ENCODE results near the gene LRRC8E. TPM values are rescaled to one million over a fixed set of nuclear protein-coding genes. Genes with fewer than 3 reads are reported as not detected.
"Not testable (repeated sequence)": the region's sequence is repeated elsewhere in the genome, so short reads cannot be mapped to it uniquely, and the experiment has no call there.

The LRRC8E gene
- total and polyA plus RNA-seq, 7 donors: 0.03 to 0.26 (median 0.09) TPM; not detected in 1

DNA sequence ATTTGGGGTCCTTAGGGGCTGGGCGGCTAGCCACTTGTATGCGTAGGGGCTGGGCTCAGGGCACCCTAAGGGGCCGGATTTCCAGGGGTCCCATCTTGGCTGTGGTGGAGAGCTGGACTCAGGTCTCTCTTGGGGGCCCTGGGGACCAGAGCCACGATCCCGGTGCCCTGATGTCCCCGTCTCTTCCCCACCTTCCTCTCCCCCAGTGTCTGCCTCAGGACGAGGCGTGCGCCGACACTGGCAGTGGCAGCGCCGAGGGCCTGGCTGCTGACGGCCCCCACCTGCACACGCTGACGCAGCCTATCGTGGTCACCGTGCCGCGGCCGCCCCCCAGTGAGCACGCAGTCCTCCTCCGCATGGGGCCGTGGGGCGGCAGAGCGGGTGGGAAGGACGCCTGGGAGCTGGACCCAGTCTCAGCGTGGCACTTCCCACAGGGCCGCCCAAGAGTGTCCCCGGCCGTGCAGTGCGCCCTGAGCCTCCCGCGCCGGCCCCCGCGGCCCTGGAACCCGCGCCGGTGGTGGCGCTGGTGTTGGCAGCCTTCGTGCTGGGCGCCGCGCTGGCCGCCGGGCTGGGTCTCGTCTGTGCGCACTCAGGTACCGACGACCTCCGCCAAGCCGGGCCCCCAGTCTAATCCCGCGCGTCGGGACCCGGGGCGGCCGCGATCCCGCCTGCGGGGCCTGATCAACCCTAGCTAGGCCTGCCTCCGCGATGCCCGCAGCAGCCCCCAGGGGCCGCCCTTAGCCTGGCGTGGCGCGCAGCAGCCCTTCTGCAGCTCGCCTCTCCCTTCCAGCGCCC, 29.2 kb downstream of the LRRC8E start:
- Histone ChIP-seq H3K27ac (peak overlapping the region; percentile 75), H3K9me3 (no peaks in the 10 kb centered on the region), H3K4me3 (peak overlapping the region; percentile 82), H3K4me1 (peaks cover 24% of the 10 kb centered on the region), H3K36me3 (ENCODE audit: insufficient read depth in 1 of 2, low read depth in 1 of 2) (peaks cover 2 to 14% of the 10 kb centered on the region in 2 donors), H3K27me3 (ENCODE audit: insufficient read depth in 3 of 3, low read length in 2 of 3) (peaks cover 0 to 14% (median 5%) of the 10 kb centered on the region in 3 donors)
- WGBS, 3 donors: 2 to 7% (median 4%) methylated on average over 42 to 71 of the region's 71 CpGs
- peak in 1 of 2 donors; percentile 77 for DNase-seq
- intact Hi-C loops (cut with DNase I): no loop called here
- ATAC-seq: peak in 3 of 4 donors; percentile 12 to 30 (median 28)
- TF ChIP-seq, protein P1, sequence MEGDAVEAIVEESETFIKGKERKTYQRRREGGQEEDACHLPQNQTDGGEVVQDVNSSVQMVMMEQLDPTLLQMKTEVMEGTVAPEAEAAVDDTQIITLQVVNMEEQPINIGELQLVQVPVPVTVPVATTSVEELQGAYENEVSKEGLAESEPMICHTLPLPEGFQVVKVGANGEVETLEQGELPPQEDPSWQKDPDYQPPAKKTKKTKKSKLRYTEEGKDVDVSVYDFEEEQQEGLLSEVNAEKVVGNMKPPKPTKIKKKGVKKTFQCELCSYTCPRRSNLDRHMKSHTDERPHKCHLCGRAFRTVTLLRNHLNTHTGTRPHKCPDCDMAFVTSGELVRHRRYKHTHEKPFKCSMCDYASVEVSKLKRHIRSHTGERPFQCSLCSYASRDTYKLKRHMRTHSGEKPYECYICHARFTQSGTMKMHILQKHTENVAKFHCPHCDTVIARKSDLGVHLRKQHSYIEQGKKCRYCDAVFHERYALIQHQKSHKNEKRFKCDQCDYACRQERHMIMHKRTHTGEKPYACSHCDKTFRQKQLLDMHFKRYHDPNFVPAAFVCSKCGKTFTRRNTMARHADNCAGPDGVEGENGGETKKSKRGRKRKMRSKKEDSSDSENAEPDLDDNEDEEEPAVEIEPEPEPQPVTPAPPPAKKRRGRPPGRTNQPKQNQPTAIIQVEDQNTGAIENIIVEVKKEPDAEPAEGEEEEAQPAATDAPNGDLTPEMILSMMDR (IDR thresholded peaks at IDR 0.05): peak; percentile 49

DNA sequence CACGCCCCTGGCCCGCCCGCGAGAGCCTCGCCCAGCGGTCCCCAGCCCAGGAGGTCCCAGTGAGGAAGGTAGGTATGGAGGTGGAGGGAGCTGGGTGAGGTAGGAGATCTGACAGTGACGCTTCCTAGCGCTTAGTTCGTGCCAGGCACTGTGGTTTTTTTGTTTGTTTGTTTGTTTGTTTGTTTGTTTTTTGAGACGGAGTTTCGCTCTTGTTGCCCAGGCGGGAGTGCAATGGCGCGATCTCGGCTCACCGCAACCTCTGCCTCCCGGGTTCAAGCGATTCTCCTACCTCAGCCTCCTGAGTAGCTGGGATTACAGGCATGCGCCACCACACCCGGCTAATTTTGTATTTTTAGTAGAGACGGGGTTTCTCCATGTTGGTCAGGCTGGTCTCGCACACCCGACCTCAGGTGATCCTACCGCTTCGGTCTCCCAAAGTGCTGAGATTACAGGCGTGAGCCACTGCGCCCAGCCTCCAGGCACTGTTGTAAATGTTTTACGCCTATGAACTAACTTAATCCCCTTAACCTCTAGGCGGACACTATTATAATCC, 29.8 kb downstream of the LRRC8E start:
- Histone ChIP-seq H3K4me1 (peaks cover 24% of the 10 kb centered on the region), H3K36me3 (ENCODE audit: insufficient read depth in 1 of 2, low read depth in 1 of 2) (peaks cover 3 to 15% of the 10 kb centered on the region in 2 donors), H3K27me3 (ENCODE audit: insufficient read depth in 3 of 3, low read length in 2 of 3) (peaks cover 0 to 14% (median 5%) of the 10 kb centered on the region in 3 donors), H3K27ac (peak overlapping the region; percentile 75), H3K4me3 (peak overlapping the region; percentile 82)
- ATAC-seq; DNase-seq; intact Hi-C loops (cut with DNase I); H3K9me3 ChIP-seq: not testable (repeated sequence)
- 37 to 50% (median 38%) methylated on average over 22 to 29 of the region's 29 CpGs for WGBS, 3 donors

DNA sequence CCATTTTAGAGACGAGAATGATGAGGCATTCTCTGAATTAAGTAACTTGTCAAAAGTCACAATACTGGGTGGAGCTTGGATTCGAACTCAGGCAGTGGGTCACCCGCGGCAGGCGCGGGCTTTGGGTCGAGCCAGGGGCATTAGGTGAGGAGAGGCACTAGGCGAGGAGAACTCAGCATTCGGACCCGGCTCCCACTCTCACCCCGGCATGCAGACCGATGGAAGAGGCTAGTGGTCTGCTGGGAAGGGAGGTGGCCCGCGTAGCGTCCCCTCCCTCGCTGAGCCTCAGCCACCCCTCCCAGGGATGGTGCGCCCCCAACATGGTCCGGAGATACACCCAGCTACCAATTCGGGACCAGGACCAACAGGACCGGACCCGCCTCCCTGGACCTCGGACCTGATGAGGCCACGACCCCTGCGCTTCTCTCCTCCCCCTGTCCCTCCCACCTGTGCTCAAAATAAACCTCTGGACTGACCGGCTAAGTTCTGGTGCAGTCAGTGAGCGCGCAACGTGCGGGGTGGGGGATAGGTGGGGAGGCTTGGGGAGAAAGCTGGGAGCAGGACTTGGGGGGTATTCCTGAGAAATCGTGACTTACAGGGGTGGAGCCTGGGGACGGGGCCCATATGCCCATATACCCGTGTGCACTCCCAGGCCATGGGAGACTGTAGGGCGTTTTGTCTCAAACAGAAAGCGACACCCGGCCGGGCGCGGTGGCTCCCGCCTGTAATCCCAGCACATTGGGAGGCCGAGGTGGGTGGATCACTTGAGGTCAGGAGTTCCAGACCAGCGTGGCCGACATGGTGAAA, 30.5 kb downstream of the LRRC8E start:
- TF ChIP-seq, protein P1 (IDR thresholded peaks at IDR 0.05): no peak

DNA sequence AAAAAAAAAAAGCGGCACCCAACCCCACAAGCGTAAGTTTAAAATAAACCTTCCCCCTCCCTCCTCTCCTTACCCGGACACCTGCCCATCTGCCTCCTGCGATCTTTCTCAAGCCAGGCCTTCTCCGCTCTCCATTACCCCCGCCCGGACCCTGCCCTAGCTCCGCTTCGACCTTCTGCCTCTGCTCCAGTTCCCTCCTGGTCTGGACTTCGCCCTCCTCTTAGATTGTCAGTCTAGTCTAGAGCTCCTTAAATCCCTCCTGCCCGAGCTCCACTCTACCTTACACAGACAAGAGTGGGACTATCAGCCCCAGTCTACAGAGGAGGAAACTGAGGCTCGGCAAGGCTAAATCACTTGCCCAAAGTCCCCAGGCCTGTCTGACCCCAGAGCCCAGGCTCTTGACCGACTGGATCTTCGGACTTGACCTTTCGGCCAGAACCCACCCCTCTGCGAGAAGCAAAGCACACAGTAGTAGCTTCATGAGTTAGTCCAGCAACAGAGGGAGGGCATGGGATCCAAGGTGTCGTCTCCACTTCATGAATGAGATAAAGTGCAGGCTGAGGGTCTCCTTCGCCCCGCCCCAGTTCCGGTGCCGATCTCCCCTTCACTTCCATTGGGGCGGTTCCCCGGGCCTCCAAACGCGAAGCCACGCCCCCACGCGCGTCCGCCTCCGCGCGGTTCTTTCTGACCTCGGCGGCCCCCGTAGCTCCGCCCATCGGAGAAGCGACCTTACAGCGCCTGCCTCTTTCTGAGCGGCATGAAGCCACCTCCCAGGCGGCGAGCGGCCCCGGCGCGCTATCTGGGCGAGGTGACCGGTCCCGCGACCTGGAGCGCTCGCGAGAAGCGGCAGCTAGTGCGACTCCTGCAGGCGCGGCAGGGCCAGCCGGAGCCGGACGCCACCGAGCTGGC, 31.6 kb downstream of the LRRC8E start, which contains the start of gene SNAPC2:
Gene SNAPC2 (plus strand): TSS at position 729 of the 909 bp plus-strand sequence. CDS start 29 bp downstream, at position 758.
- TF ChIP-seq, protein P1 (IDR thresholded peaks at IDR 0.05): no peak
- Histone ChIP-seq H3K4me1 (peaks cover 24% of the 10 kb centered on the region), H3K27ac (peak within 1 kb of the TSS; percentile 74), H3K36me3 (ENCODE audit: insufficient read depth in 1 of 2, low read depth in 1 of 2) (peaks cover 3 to 15% of the 10 kb centered on the region in 2 donors), H3K9me3 (no peaks in the 10 kb centered on the region), H3K27me3 (ENCODE audit: insufficient read depth in 3 of 3, low read length in 2 of 3) (peaks cover 0 to 14% (median 2%) of the 10 kb centered on the region in 3 donors), H3K4me3 (peak within 1 kb of the TSS; percentile 82)
- 5 to 7% (median 6%) methylated on average over 60 to 62 of the region's 62 CpGs for WGBS, 3 donors
- ATAC-seq (peak; percentile 75 to 78 (median 76)), DNase-seq (peak; percentile 98)
- intact Hi-C loops (cut with DNase I): no loop called here

More for the DNA sequence above, 30.5 kb downstream of the LRRC8E start:
- 44 to 47% (median 44%) methylated on average over 41 to 42 of the region's 42 CpGs for WGBS, 3 donors
- Histone ChIP-seq H3K27me3 (ENCODE audit: insufficient read depth in 3 of 3, low read length in 2 of 3) (peaks cover 0 to 14% (median 5%) of the 10 kb centered on the region in 3 donors), H3K36me3 (ENCODE audit: insufficient read depth in 1 of 2, low read depth in 1 of 2) (peaks cover 3 to 15% of the 10 kb centered on the region in 2 donors), H3K9me3 (no peaks in the 10 kb centered on the region), H3K4me3 (peak overlapping the region; percentile 82), H3K27ac (peak overlapping the region; percentile 74), H3K4me1 (peaks cover 24% of the 10 kb centered on the region)
- ATAC-seq: no peak
- no peak for DNase-seq
- intact Hi-C loops (cut with DNase I): no loop called here
